BE2C (cell line): ENCODE data around the gene DGUOK.

Experiments
- DNase-seq: peaks from one replicate; pipeline ENCODE4 v3.0.0-alpha.2; 2020
- H3K27me3 ChIP-seq: fragments of 250-450 bp; sonication (Bioruptor Pico); 2 replicates; pipeline ENCODE4 v1.5.1; 2020; ENCODE audit warnings: mild to moderate bottlenecking
- H3K36me3 ChIP-seq: fragments of 250-450 bp; sonication (Bioruptor Pico); 2 replicates; pipeline ENCODE4 v1.5.1; 2020; ENCODE audit warnings: mild to moderate bottlenecking
- H3K4me1 ChIP-seq: fragments of 250-450 bp; sonication (Bioruptor Pico); 2 replicates; pipeline ENCODE4 v1.5.1; 2020
- H3K4me3 ChIP-seq: 2 replicates; pipeline ENCODE4 v1.5.1; 2011; ENCODE audit warnings: low read depth, low read length
- H3K9me3 ChIP-seq: fragments of 250-450 bp; sonication (Bioruptor Pico); 2 replicates; pipeline ENCODE4 v1.5.1; 2020
- TF ChIP-seq, protein P1 (sequence below): IDR thresholded peaks from 2 replicates; pipeline ENCODE4 v1.5.1; 2012; ENCODE audit warnings: mild to moderate bottlenecking, low read depth, low read length

DGUOK gene

DNA sequence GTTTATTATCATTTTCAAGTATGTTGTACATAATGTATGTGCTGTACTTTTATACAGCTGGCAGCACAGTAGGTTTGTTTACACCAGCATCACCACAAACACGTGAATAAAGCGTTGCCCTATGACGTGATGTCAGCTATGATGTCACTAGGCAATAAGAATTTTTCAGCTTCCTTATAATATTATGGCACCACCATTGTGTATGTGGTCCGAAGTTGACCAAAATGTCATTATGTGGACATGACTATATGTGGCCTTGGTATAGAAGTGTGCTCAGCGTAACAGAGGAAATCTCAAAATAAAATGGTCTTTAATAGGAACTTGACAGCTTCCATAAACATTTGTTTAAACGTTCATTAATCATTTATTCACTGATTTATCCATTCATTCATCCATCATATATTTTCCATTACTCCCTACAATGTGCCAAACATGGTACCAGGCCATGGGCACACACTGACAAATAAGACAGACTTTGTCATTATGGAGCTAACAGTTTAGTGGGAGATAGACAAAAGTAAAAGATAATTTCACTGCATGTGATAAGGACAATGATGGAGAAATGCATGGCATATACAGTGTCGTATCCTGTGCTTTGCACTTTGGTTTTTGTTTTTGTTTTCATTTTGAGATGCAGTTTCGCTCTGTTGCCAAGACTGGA lies 15.0 kb upstream of the DGUOK start:
- Histone ChIP-seq H3K27me3 (no peaks in the 10 kb centered on the region), H3K9me3 (no peaks in the 10 kb centered on the region), H3K4me3 (no peak overlapping the region), H3K4me1 (no peaks in the 10 kb centered on the region), H3K36me3 (no peaks in the 10 kb centered on the region)
- DNase-seq, result no peak
- TF ChIP-seq, protein P1, sequence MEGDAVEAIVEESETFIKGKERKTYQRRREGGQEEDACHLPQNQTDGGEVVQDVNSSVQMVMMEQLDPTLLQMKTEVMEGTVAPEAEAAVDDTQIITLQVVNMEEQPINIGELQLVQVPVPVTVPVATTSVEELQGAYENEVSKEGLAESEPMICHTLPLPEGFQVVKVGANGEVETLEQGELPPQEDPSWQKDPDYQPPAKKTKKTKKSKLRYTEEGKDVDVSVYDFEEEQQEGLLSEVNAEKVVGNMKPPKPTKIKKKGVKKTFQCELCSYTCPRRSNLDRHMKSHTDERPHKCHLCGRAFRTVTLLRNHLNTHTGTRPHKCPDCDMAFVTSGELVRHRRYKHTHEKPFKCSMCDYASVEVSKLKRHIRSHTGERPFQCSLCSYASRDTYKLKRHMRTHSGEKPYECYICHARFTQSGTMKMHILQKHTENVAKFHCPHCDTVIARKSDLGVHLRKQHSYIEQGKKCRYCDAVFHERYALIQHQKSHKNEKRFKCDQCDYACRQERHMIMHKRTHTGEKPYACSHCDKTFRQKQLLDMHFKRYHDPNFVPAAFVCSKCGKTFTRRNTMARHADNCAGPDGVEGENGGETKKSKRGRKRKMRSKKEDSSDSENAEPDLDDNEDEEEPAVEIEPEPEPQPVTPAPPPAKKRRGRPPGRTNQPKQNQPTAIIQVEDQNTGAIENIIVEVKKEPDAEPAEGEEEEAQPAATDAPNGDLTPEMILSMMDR, result no peak

DNA sequence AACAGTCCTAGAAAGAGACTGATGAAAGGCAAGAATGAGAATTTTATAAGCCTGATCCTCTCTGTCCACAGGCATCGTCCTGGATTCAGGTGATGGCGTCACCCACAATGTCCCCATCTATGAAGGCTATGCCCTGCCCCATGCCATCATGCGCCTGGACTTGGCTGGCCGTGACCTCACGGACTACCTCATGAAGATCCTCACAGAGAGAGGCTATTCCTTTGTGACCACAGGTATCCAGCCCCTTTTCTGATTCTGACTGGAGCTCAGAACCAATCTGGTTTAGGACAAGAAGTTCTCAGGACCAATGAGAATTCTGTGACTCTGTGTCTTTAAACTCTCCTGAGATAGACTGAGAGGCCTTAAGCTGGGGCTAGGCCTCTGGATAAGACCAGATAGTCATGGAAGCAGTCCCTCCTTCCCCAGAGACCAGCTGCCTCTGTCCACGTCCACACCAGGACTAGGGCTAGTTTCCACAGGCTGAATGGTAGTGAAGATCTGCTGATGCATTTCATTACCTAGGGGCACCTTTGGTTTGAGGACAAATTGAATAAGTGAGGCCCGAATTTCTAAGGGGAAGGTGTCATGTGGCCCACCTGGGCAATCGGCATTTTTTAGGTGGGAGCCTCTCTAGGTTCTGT lies 13.1 kb upstream of the DGUOK start:
- TF ChIP-seq, protein P1, result no peak
- Histone ChIP-seq H3K4me3 (no peak overlapping the region), H3K4me1 (no peaks in the 10 kb centered on the region), H3K9me3 (no peaks in the 10 kb centered on the region), H3K27me3 (no peaks in the 10 kb centered on the region), H3K36me3 (no peaks in the 10 kb centered on the region)
- DNase-seq, result no peak

DNA sequence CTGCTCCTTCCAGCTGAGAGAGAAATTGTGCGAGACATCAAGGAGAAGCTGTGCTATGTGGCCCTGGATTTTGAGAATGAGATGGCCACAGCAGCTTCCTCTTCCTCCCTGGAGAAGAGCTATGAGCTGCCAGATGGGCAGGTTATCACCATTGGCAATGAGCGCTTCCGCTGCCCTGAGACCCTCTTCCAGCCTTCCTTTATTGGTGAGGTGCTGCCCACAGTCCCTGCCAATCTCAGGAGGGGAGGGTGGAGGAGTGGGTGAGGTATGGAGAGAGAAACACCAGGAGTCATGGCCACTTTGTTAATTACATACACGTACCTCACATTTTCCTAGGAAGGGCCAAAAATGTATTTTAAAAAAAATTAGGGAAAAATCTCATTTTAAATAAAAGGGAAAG lies 12.0 kb upstream of the DGUOK start:
- Histone ChIP-seq H3K4me1 (no peaks in the 10 kb centered on the region), H3K27me3 (no peaks in the 10 kb centered on the region), H3K9me3 (no peaks in the 10 kb centered on the region), H3K4me3 (no peak overlapping the region), H3K36me3 (no peaks in the 10 kb centered on the region)
- TF ChIP-seq, protein P1, result no peak
- no peak for DNase-seq

DNA sequence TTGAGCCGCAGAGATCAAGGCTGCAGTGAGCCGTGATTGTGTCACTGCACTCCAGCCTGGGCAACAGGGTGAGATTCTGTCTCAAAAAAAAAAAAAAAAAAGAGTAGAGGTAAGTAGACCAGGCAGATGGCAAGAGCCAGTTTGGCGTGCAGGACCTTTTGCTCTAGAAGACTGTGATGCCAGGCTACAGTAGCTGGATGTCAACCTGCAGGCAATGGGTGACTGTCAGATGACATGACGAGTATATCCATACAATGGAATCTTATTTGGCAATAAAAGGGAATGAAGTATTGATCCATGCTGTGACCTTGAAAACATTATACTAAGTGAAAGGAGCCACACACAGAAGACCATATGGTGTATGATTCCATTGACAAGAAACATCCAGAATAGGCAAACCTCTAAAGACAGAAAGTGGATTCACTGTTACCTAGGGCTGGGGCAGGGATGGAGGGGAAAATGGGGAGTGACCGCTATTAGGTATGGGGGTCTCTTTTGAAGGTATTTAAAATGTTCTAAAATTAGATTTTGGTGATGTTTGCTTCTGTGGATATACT lies 11.2 kb upstream of the DGUOK start:
- H3K4me3 ChIP-seq, result no peak overlapping the region
- H3K4me1 ChIP-seq, result no peaks in the 10 kb centered on the region
- DNase-seq, result no peak
- no peaks in the 10 kb centered on the region for H3K9me3 ChIP-seq
- TF ChIP-seq, protein P1, result no peak
- H3K27me3 ChIP-seq, result no peaks in the 10 kb centered on the region
- no peaks in the 10 kb centered on the region for H3K36me3 ChIP-seq

DNA sequence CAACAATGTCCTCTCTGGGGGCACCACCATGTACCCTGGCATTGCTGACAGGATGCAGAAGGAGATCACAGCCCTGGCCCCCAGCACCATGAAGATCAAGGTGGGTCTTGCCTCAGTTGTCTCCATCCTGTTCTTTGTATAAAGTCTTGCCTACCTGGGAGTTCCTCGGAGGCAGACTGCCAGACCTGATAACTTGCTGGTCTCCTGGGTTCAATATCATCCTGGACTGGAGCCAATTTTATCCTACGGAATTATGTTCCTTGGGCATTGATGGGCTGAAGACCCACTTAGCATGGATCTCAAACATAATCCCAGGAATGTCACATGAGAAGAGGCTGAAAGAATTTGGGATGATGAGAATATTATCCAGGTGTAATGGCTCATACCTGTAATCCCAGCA lies 10.0 kb upstream of the DGUOK start:
- no peak overlapping the region for H3K4me3 ChIP-seq
- TF ChIP-seq, protein P1, result no peak
- DNase-seq, result no peak
- H3K36me3 ChIP-seq, result no peaks in the 10 kb centered on the region
- no peaks in the 10 kb centered on the region for H3K9me3 ChIP-seq
- no peaks in the 10 kb centered on the region for H3K4me1 ChIP-seq
- H3K27me3 ChIP-seq, result no peaks in the 10 kb centered on the region

DNA sequence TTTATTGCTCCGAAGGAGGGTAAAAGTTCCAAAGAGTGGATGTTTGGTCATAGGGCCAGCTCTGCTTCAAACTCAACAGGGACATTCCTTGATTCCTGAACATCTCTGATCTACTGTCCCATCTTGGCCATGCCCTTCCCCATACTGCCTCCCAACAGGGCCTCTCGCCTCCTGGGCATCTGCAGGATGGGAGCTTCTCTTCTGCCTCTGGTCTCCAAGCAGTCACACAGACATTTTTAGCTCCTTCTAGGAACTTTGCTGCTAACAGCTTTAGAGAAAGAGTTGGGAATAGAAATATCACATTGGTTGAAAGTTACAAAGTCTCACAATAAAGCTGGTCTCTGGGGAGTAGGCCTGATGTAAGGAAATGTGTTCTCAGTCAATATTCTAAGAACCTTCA lies 9.4 kb upstream of the DGUOK start:
- H3K27me3 ChIP-seq, result no peaks in the 10 kb centered on the region
- DNase-seq, result no peak
- H3K4me3 ChIP-seq, result no peak overlapping the region
- H3K9me3 ChIP-seq, result no peaks in the 10 kb centered on the region
- H3K4me1 ChIP-seq, result no peaks in the 10 kb centered on the region
- H3K36me3 ChIP-seq, result no peaks in the 10 kb centered on the region
- TF ChIP-seq, protein P1, result no peak
